ENCODE measurements around the gene TRPM3. TPM values are rescaled to one million over a fixed set of nuclear protein-coding genes. Genes with fewer than 3 reads are reported as not detected.

TRPM3 gene
- total and polyA plus RNA-seq, 9 of the 15 experiments (the other 6 are each of a cell fraction or from before 2014, with no cell fraction given): 0.04 TPM; not detected in 8

GRCh38 chr9:70935856-70936255 is 185.6 kb downstream of the TRPM3 start:
- FAIRE-seq (no peak), DNase-seq (ENCODE audit: extremely low read depth in 1 of 4, low spot score in 3 of 4) (no peak), ATAC-seq (no peak)
- no peak overlapping the region for H3K9ac ChIP-seq (ENCODE audit: insufficient read depth in 1 of 2, low read depth in 2 of 2, low read length in 2 of 2)
- H3K4me1 ChIP-seq (replicated peaks in 1 of 2; ENCODE audit: control insufficient read depth in 2 of 2, insufficient read depth in 2 of 2, low read length in 2 of 2): no peaks in the 10 kb centered on the region
- no peaks in the 10 kb centered on the region for H3K9me1 ChIP-seq (ENCODE audit: control insufficient read depth, insufficient read depth, low read length)
- no peaks in the 10 kb centered on the region for H3K79me2 ChIP-seq (ENCODE audit: control insufficient read depth, insufficient read depth, low read length)
- H3K27ac ChIP-seq (ENCODE audit: extremely low read depth, low read depth, low read length): no peak overlapping the region
- ChIA-PET CTCF (ENCODE audit: low intra/inter-chr PET ratio) (no interaction called here), POLR2A (no interaction called here)
- no peak for TF ChIP-seq BRCA1 (IDR thresholded peaks at IDR 0.05)
- no peak for TF ChIP-seq BRCA1 (CRISPR knock-in tag; IDR thresholded peaks at IDR 0.05)
- TF ChIP-seq, protein P1, sequence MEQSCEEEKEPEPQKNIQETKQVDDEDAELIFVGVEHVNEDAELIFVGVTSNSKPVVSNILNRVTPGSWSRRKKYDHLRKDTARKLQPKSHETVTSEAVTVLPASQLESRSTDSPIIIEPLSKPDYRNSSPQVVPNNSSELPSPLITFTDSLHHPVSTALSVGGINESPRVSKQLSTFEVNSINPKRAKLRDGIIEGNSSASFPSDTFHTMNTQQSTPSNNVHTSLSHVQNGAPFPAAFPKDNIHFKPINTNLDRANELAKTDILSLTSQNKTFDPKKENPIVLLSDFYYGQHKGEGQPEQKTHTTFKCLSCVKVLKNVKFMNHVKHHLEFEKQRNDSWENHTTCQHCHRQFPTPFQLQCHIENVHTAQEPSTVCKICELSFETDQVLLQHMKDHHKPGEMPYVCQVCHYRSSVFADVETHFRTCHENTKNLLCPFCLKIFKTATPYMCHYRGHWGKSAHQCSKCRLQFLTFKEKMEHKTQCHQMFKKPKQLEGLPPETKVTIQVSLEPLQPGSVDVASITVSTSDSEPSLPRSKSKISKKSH (CRISPR knock-in tag; IDR thresholded peaks at IDR 0.05): no peak
- no peak for TF ChIP-seq CXXC5 (CRISPR knock-in tag; IDR thresholded peaks at IDR 0.05)
- TF ChIP-seq ZNF121 (CRISPR knock-in tag; conservative IDR thresholded peaks at IDR 0.05): no peak
- TF ChIP-seq NEUROD1 (IDR thresholded peaks at IDR 0.05; ENCODE audit: borderline replicate concordance, low read depth, low read length, partially characterized antibody): no peak
- TF ChIP-seq ZNF212 (CRISPR knock-in tag; IDR thresholded peaks at IDR 0.05): no peak
- no peak for TF ChIP-seq ZNF263 (CRISPR knock-in tag; IDR thresholded peaks at IDR 0.05; ENCODE audit: borderline replicate concordance)
- TF ChIP-seq STAT5B (CRISPR knock-in tag; IDR thresholded peaks at IDR 0.05): no peak
- TF ChIP-seq NR3C1 (CRISPR knock-in tag; IDR thresholded peaks at IDR 0.05): no peak
- no peak for TF ChIP-seq POLR3G (IDR thresholded peaks at IDR 0.05; ENCODE audit: extremely low read depth, insufficient read length, insufficient replicate concordance)
- no peak for TF ChIP-seq HDAC8 (tag; IDR thresholded peaks at IDR 0.05)
- TF ChIP-seq ZKSCAN3 (CRISPR knock-in tag; IDR thresholded peaks at IDR 0.05): no peak
- TF ChIP-seq PURB (CRISPR knock-in tag; IDR thresholded peaks at IDR 0.05; ENCODE audit: low read depth): no peak
- no peak overlapping the region for H2AFZ ChIP-seq (ENCODE audit: low read depth, low read length)
- H3K4me2 ChIP-seq (ENCODE audit: insufficient read depth, low read length): no peak overlapping the region
- in situ Hi-C loops (cut with MboI): no loop called here
- no peaks in the 10 kb centered on the region for H3K36me3 ChIP-seq (ENCODE audit: control insufficient read depth, insufficient read depth, low read length)
- no TSS peak for BruUV-seq (replicated peaks)
- H4K20me1 ChIP-seq (replicated peaks; ENCODE audit: control insufficient read depth, insufficient read depth, low read length): no peaks in the 10 kb centered on the region
- no peak overlapping the region for H3K4me3 ChIP-seq
- H3K27me3 ChIP-seq (ENCODE audit: control insufficient read depth in 2 of 2, insufficient read depth in 2 of 2, low read length in 2 of 2): no peaks in the 10 kb centered on the region
- intact Hi-C loops (cut with micrococcal nuclease): no loop called here
- H3K9me3 ChIP-seq (replicated peaks; ENCODE audit: control insufficient read depth, insufficient read depth, low read depth, low read length): no peaks in the 10 kb centered on the region

Measured in K562 (cell line).